OCI-LY1 (cell line): ENCODE results near the gene SEMA4G.

ENCODE experiments used
- EZH2 ChIP-seq: fragments of 200-600 bp; sonication (generic), shearing (Covaris generic); IDR thresholded peaks from 2 replicates; pipeline ENCODE4 v1.8.0; 2017; ENCODE audit warnings: borderline replicate concordance, mixed run types, mild to moderate bottlenecking, antibody characterized with exemption, low read length, moderate library complexity, mixed read lengths
- TF ChIP-seq, protein P1 (sequence below): fragments of 200-600 bp; sonication (generic), shearing (Covaris generic); IDR thresholded peaks from 2 replicates; pipeline ENCODE4 v1.5.1; 2017; ENCODE audit warnings: mild to moderate bottlenecking, antibody characterized with exemption, low read length, moderate library complexity, mixed read lengths

DNA sequence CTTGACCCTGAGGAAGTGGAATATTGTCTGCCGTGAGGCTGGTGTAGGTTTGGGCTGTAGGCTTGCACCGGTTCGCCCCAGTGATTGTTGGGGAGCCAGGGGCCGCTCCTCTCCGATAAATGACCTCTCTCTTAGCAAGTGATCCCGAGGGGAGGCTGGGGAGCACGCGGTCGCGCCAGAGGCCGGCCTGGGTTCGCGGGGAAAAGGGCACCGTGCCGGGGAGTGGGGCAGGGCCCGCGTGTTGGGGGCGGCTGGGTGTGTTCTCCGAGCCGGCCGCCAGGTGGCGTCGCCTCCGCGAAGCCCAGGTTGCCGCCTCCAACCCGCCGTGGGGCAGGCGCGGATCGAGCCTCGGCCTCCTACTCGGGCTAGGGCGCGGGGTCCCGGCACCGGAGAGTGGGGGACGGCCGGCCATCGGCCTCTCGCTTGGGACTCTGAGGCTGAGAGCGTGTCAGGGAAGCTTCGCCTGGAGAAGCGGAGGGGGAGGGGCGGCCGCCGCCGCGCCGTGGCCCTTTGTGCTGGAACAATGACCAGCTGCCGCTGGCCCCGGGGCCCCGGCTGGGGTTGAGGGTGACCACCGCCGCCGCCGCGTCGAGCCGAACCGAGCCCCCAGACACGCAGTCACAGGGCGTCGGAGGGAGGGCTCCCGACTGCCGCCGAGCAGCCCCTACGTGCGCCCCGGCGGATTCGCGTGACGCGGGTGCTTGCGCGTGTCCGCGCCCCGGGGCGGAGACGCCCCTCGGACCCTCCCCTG, 29.9 kb downstream of the SEMA4G start:
- TF ChIP-seq, protein P1, sequence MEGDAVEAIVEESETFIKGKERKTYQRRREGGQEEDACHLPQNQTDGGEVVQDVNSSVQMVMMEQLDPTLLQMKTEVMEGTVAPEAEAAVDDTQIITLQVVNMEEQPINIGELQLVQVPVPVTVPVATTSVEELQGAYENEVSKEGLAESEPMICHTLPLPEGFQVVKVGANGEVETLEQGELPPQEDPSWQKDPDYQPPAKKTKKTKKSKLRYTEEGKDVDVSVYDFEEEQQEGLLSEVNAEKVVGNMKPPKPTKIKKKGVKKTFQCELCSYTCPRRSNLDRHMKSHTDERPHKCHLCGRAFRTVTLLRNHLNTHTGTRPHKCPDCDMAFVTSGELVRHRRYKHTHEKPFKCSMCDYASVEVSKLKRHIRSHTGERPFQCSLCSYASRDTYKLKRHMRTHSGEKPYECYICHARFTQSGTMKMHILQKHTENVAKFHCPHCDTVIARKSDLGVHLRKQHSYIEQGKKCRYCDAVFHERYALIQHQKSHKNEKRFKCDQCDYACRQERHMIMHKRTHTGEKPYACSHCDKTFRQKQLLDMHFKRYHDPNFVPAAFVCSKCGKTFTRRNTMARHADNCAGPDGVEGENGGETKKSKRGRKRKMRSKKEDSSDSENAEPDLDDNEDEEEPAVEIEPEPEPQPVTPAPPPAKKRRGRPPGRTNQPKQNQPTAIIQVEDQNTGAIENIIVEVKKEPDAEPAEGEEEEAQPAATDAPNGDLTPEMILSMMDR, result peak; percentile 58
- TF ChIP-seq EZH2, result no peak
